GM12892 (cell line): ENCODE results near the gene KCNJ4.

ENCODE experiments used
- POLR2A ChIP-seq: IDR thresholded peaks from 2 replicates; pipeline ENCODE4 v1.6.1; 2011; ENCODE audit warnings: low read depth, low read length, control low read depth
- POLR2AphosphoS5 ChIP-seq: IDR thresholded peaks from 2 replicates; pipeline ENCODE4 v1.6.1; 2011; ENCODE audit warnings: low read depth, low read length, control low read depth
- TAF1 ChIP-seq: IDR thresholded peaks from 2 replicates; pipeline ENCODE4 v1.6.1; 2011; ENCODE audit warnings: low read depth, mild to moderate bottlenecking, control low read depth, low read length, borderline replicate concordance

GRCh38 chr22:38481162-38481870, 26.3 kb upstream of the KCNJ4 start:
- TF ChIP-seq POLR2A (no peak; the same call in 1 of the 2 replicates), POLR2AphosphoS5 (no peak), TAF1 (no peak)
